ENCODE data around the gene CHMP5.
A peak's percentile ranks its signal among the peaks of the same experiment; 100 is the strongest.

DNA sequence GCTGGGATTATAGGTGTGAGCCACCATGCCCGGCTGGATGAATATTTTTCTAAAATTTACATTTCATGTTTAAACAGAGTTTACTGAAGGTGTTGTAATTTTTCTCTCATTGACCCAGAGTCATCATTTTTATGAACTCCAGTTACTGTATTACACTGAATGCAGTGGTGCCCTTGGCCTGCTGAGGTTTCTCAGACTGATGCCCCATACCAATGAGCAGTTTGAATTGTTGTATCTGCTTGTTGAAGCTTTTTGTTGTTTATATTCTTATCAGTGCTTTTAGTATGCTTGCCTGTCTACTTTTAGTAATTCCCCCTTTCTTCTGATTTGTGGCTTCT lies 55.4 kb downstream of the CHMP5 start:
- TF ChIP-seq, protein P1, sequence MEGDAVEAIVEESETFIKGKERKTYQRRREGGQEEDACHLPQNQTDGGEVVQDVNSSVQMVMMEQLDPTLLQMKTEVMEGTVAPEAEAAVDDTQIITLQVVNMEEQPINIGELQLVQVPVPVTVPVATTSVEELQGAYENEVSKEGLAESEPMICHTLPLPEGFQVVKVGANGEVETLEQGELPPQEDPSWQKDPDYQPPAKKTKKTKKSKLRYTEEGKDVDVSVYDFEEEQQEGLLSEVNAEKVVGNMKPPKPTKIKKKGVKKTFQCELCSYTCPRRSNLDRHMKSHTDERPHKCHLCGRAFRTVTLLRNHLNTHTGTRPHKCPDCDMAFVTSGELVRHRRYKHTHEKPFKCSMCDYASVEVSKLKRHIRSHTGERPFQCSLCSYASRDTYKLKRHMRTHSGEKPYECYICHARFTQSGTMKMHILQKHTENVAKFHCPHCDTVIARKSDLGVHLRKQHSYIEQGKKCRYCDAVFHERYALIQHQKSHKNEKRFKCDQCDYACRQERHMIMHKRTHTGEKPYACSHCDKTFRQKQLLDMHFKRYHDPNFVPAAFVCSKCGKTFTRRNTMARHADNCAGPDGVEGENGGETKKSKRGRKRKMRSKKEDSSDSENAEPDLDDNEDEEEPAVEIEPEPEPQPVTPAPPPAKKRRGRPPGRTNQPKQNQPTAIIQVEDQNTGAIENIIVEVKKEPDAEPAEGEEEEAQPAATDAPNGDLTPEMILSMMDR (IDR thresholded peaks at IDR 0.05) = no peak
- TF ChIP-seq ZBTB33 (IDR thresholded peaks at IDR 0.05; ENCODE audit: borderline replicate concordance, low read depth) = no peak
- TF ChIP-seq RAD21 (IDR thresholded peaks at IDR 0.05; ENCODE audit: low read length) = no peak
- no peak for TF ChIP-seq EP300 (IDR thresholded peaks at IDR 0.05; ENCODE audit: borderline replicate concordance in 1 of 2, low read depth in 1 of 2, low read length in 1 of 2)
- 0 out of 2 replicates have a peak, but pooled peaks have one; percentile 28 for TF ChIP-seq YY1 (IDR thresholded peaks at IDR 0.05; ENCODE audit: low read depth)
- TF ChIP-seq POLR2AphosphoS5 (IDR thresholded peaks at IDR 0.05; ENCODE audit: low read depth, low read length) = no peak

All from SK-N-SH (cell line).